Naive thymus-derived CD8-positive, alpha-beta T cell (primary cell): ENCODE measurements around the gene P2RY11. TPM values are rescaled to one million over a fixed set of nuclear protein-coding genes. Genes with fewer than 3 reads are reported as not detected.

Experiments
- ATAC-seq, 2 donors: fragments of 150-1000 bp; cut with Tn5 transposase in 1 of 2; sonication (Bioruptor Pico), chemical (Tn5 transposase) in 1 of 2; 1 replicate in 1 of 2; 2 replicates in 1 of 2; pipeline ENCODE4 v1.10.0; 2021; ENCODE audit warnings: mild to moderate bottlenecking in 2 of 2, moderate library complexity in 2 of 2
- POLR2A ChIA-PET: fragments of 350-600 bp; sonication (Branson Sonifier 250); formaldehyde crosslinking; loops from one replicate; lab custom pipeline; 2021; ENCODE audit warnings: antibody characterized with exemption; lab: Charles Lee
- DNase-seq, 10 donors: peaks; one replicate each; pipeline versions ENCODE4 v3.0.0 to v3.0.0-alpha.2; 2020 to 2022
- H3K27ac Mint-ChIP-seq, 10 donors: one replicate each; pipeline ENCODE4 v1.8.0; 2020 to 2022; ENCODE audit warnings: mild to moderate bottlenecking in 10 of 10, mixed read lengths in 10 of 10, moderate library complexity in 4 of 10, inconsistent platforms in 1 of 10
- H3K27me3 Mint-ChIP-seq, 5 donors: one replicate each; pipeline ENCODE4 v1.8.0; 2021 to 2022; ENCODE audit warnings: mixed read lengths in 5 of 5
- H3K36me3 Mint-ChIP-seq, 3 donors: one replicate each; pipeline ENCODE4 v1.8.0; 2020 to 2022; ENCODE audit warnings: mixed read lengths in 3 of 3, mild to moderate bottlenecking in 2 of 3, inconsistent platforms in 1 of 3
- H3K4me1 Mint-ChIP-seq, 4 donors: one replicate each; pipeline ENCODE4 v1.8.0; 2021 to 2022; ENCODE audit warnings: mixed read lengths in 4 of 4
- H3K4me3 Mint-ChIP-seq, 10 donors: one replicate each; pipeline ENCODE4 v1.8.0; 2020 to 2022; ENCODE audit warnings: mild to moderate bottlenecking in 10 of 10, mixed read lengths in 10 of 10, moderate library complexity in 6 of 10, inconsistent platforms in 1 of 10
- H3K9me3 Mint-ChIP-seq, 9 donors: one replicate each; pipeline ENCODE4 v1.8.0; 2020 to 2022; ENCODE audit warnings: mixed read lengths in 9 of 9, mild to moderate bottlenecking in 3 of 9, inconsistent platforms in 1 of 9, moderate library complexity in 1 of 9
- polyA plus RNA-seq, 3 donors: library from polyadenylated mRNA; unstranded; fragments of 300-500 nt; fragmentation: Illumina TruSeq; gene quantifications; one replicate each; pipeline ENCODE4 v1.2.3, GENCODE V29; 2021
- total RNA-seq, 8 experiments: library from RNA in 2 of 8; stranded (reverse) in 2 of 8; gene quantifications; one replicate each; pipeline ENCODE4 v1.2.3 and lab custom pipeline; 2021 to 2026

P2RY11 gene
- total and polyA plus RNA-seq, 5 experiments from 2014 or later, result 2.2 to 68.0 (median 4.2) TPM

DNA sequence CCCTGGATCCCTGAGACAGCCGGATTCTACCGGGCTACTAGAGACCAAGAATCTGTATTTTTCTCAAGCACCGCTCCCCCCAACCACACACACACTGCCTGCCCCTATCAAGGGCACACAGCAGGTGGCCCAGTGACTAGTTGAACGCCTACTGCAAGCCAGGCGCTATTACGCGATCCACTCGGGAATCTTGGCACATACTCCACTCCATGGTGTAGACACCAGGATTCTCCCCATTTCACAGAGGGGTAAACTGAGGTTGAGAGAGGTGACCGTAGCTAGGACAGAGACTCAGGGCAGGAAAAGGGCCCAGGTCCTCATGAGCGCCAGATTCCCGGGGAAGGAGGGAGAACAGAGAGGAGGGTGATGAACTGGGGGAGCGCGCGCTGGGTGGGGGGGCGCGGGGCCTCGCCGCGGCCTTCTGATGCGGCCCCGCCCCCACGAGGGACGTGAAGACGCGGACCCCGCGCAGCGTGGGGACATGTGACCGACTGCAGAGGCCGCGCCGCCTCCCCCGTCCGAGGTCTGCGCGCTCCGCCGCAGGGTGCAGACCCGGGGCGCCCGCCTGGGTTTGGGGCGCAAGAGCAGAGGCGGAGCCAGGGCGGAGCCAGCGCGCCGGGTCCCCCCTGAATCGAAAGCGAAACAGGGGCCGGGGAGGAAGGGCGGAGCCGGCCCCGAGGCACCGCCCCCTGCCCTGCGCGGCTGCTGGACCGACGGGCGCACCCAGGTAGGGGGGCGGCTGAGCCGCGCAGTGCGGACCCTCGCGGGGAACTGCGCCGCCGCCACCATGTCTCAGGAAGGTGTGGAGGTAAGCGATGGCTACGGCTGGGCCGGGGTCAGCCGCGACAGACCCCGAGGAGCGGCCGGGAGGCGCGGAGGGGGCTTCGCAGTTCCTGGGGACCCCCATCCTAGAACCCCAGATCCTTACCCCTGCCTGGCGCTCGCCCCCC, 25.6 kb upstream of the P2RY11 start, which contains the start of gene SHFL:
TSS of gene SHFL (plus strand) at position 677 of the 950 bp plus-strand sequence. CDS start at position 788, 111 bp downstream.
- Mint-ChIP-seq H3K4me1 (peaks cover 8 to 18% (median 9%) of the 10 kb centered on the region in 4 donors), H3K36me3 (peaks cover 0 to 19% (median 0%) of the 10 kb centered on the region in 3 donors), H3K27me3 (no peaks in the 10 kb centered on the region), H3K27ac (peak within 1 kb of the TSS; percentile 66 to 95 (median 92)), H3K9me3 (no peaks in the 10 kb centered on the region), H3K4me3 (peak within 1 kb of the TSS; percentile 83 to 94 (median 86))
- ATAC-seq (peak; percentile 91 to 94), DNase-seq (peak; percentile 74 to 91 (median 84))
- POLR2A ChIA-PET, result interaction anchor here (0.7 to 1.7 kb wide), 5 partner anchors 10 to 106 kb away, joined by 3 to 7 read pairs (median 5); partner anchors contain the start of genes ANGPTL6 and PPAN

GRCh38 chr19:10086591-10087192, 24.8 kb upstream of the P2RY11 start:
- peak in 3 of 10 donors; percentile 30 to 49 (median 30) for DNase-seq
- Mint-ChIP-seq H3K36me3 (peaks cover 0 to 23% (median 0%) of the 10 kb centered on the region in 3 donors), H3K9me3 (no peaks in the 10 kb centered on the region), H3K4me3 (peak overlapping the region; percentile 70 to 94 (median 84)), H3K27ac (peak overlapping the region in 9 of 10 donors; percentile 52 to 91 (median 74)), H3K27me3 (no peaks in the 10 kb centered on the region), H3K4me1 (peaks cover 10 to 21% (median 12%) of the 10 kb centered on the region in 4 donors)
- peak; percentile 17 to 24 for ATAC-seq
- POLR2A ChIA-PET, result interaction anchor here (1.0 to 1.3 kb wide), 2 partner anchors 11 to 16 kb away, joined by 3 to 7 read pairs; partner anchors contain the start of gene ANGPTL6

GRCh38 chr19:10087296-10088061, 24.0 kb upstream of the P2RY11 start:
- Mint-ChIP-seq H3K4me3 (peak overlapping the region; percentile 70 to 94 (median 84)), H3K27me3 (no peaks in the 10 kb centered on the region), H3K9me3 (no peaks in the 10 kb centered on the region), H3K36me3 (peaks cover 0 to 29% (median 0%) of the 10 kb centered on the region in 3 donors), H3K27ac (peak overlapping the region in 9 of 10 donors; percentile 15 to 93 (median 82)), H3K4me1 (peaks cover 13 to 24% (median 16%) of the 10 kb centered on the region in 4 donors)
- POLR2A ChIA-PET, result interaction anchor here (0.5 to 1.0 kb wide), 3 partner anchors 10 to 38 kb away, joined by 3 to 4 read pairs (median 3); no protein-coding TSS in a partner anchor
- ATAC-seq (no peak), DNase-seq (no peak)

DNA sequence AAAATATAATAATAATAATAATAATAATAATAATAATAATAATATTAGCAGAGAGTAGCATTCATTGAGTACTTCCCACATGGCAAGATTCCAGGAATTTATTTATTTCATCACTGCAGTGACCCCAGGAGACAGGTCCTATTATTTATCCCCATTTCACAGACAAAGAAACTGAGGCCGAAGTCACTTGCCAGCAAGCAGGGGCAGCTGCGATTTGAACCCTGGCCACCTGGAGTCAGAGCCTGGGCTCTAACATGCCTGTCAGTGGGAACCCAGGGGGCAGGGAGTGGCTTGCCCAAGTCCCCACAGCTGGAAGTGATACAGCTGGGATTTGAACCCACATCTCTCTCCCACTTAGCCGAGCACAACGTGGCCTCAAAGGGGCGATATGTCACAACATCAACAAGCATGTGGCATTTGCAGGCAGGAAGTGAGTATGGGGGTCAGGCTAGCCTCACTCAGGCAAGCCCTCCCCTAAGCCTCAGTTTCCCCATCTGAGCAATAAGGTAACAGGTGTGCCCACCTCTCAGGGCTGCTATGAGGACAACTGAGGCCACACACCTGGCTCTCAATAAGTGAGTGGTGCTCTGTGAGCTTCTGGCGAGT, 22.4 kb upstream of the P2RY11 start:
- POLR2A ChIA-PET, result interaction anchor here (0.9 kb wide), 1 partner anchor 55 kb away, joined by 3 read pairs; no protein-coding TSS in a partner anchor
- Mint-ChIP-seq H3K27me3 (no peaks in the 10 kb centered on the region), H3K9me3 (no peaks in the 10 kb centered on the region), H3K36me3 (peaks cover 5 to 39% (median 9%) of the 10 kb centered on the region in 3 donors), H3K27ac (peak overlapping the region in 4 of 10 donors; percentile 34 to 71 (median 58)), H3K4me3 (peak overlapping the region in 1 of 10 donors; percentile 24), H3K4me1 (peaks cover 15 to 26% (median 18%) of the 10 kb centered on the region in 4 donors)
- no peak for DNase-seq
- ATAC-seq, result no peak

DNA sequence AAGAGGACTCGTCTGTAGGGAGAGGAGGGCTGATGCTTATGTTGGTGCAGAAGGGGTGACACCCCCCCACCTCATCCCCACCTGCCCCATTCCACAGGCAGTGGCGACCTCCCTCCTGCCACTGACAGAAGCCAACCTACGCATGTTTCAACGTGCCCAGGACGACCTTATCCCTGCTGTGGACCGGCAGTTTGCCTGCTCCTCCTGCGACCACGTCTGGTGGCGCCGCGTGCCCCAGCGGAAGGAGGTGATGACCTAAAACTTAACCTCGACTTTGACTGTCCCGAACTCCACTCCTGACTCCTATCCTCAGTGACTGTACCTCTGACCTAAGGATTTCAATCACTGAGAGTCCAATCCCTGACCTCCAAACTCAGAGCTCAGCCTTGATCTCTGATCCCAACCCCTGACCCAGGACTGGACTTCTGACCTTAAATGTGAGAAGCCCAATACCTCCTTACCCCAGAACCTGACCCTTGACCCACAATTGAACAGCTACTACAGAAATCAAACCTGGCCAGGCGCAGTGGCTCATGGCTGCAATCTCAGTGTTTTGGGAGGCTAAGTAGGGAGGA, 21.6 kb upstream of the P2RY11 start:
- POLR2A ChIA-PET, result interaction anchor here (0.7 to 2.2 kb wide), 2 partner anchors 16 to 24 kb away, joined by 3 to 7 read pairs; no protein-coding TSS in a partner anchor
- Mint-ChIP-seq H3K27ac (peak overlapping the region in 5 of 10 donors; percentile 24 to 72 (median 67)), H3K4me3 (peak overlapping the region in 1 of 10 donors; percentile 15), H3K4me1 (peaks cover 15 to 26% (median 18%) of the 10 kb centered on the region in 4 donors), H3K36me3 (peaks cover 5 to 39% (median 9%) of the 10 kb centered on the region in 3 donors), H3K27me3 (no peaks in the 10 kb centered on the region), H3K9me3 (no peaks in the 10 kb centered on the region)
- no peak for DNase-seq
- no peak for ATAC-seq

DNA sequence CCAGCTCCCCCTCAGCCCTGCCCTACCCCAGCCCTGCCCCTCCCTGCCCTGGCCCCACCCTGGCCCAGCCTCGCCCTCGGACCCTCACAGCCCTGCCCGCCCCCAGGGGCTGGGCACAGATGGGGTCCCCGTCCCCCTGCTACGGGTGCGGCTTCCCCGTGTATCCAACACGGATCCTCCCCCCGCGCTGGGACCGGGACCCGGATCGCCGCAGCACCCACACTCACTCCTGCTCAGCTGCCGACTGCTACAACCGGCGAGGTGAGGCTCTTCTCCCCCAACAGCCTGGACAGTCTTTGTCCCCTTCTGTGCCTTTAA, 20.2 kb upstream of the P2RY11 start:
- POLR2A ChIA-PET, result interaction anchor here (0.8 to 2.2 kb wide), 2 partner anchors 23 to 52 kb away, joined by 5 to 7 read pairs; no protein-coding TSS in a partner anchor
- Mint-ChIP-seq H3K27me3 (no peaks in the 10 kb centered on the region), H3K9me3 (no peaks in the 10 kb centered on the region), H3K36me3 (peaks cover 5 to 39% (median 9%) of the 10 kb centered on the region in 3 donors), H3K4me3 (no peak overlapping the region), H3K4me1 (peaks cover 16 to 27% (median 21%) of the 10 kb centered on the region in 4 donors), H3K27ac (peak overlapping the region in 1 of 10 donors; percentile 68)
- ATAC-seq (no peak), DNase-seq (no peak)

DNA sequence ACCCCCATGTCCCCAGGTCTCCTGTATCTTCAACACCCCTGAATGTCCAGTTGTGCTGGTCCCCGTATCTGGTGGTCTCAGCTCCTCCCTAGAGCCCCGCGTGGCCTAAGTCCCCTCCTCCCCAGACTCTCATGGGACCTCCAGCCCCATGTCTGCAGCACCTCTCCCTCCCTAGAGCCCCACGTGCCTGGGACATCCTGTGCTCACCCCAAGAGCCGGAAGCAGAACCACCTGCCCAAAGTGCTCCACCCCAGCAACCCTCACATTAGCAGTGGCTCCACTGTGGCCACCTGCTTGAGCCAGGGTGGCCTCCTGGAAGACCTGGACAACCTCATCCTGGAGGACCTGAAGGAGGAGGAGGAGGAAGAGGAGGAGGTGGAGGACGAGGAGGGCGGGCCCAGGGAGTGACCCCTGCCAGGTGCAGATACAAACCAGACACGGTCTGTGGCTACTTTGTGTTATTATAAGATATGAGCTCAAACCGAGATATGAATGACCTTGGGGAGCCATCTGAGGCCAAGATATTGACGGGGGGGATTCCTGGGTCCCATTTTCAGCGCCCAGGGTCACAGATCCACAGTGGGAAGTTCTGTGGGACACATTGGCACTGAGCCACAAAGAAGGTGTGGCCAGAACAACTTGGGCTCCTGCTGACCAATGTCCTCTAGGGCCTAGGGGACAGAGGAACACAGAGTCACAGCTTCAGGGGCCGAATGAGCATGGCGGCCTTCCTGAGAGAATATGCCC, 19.4 kb upstream of the P2RY11 start:
- peaks cover 16 to 29% (median 22%) of the 10 kb centered on the region in 4 donors for H3K4me1 Mint-ChIP-seq
- POLR2A ChIA-PET, result interaction anchor here (0.6 to 2.2 kb wide), 2 partner anchors 16 to 22 kb away, joined by 3 to 7 read pairs; no protein-coding TSS in a partner anchor
- H3K9me3 Mint-ChIP-seq, result no peaks in the 10 kb centered on the region
- DNase-seq, result no peak
- no peak for ATAC-seq
- peaks cover 5 to 39% (median 9%) of the 10 kb centered on the region in 3 donors for H3K36me3 Mint-ChIP-seq
- H3K4me3 Mint-ChIP-seq, result peak overlapping the region in 3 of 10 donors; percentile 7 to 29 (median 8)
- no peaks in the 10 kb centered on the region for H3K27me3 Mint-ChIP-seq
- H3K27ac Mint-ChIP-seq, result peak overlapping the region in 6 of 10 donors; percentile 49 to 83 (median 72)

DNA sequence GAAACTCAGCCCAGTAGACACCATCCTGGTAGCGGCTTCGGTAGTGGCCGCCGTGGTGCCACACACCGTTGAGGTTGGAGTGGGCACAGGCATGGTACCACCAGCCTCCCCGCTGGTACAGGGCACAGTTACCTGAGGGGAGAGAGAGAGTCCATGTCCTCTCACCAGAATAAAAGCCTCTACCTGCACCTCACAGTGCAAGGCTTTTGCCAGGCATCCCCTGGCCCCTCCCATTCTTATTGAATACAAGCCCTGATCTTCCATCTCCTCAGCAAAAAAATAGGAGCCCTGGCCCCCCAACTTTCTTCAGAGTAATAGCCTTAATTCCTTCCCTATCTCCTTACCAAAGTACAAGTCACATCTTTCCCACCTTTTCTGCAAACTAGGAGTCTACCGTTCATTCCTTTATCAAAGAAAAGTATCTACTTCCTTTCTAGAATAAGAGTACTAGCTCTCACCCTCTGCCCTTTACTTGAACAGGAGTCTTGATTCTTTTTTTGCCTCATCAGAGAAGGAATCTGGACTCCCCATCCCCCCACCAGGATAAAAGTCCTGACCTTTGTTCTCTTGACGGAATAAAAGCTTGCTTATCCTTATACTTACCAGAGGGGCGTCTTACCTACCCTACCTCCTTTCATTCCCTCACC, 18.7 kb upstream of the P2RY11 start:
- peak overlapping the region in 4 of 10 donors; percentile 34 to 59 (median 52) for H3K27ac Mint-ChIP-seq
- DNase-seq, result no peak
- peaks cover 12 to 21% (median 17%) of the 10 kb centered on the region in 4 donors for H3K4me1 Mint-ChIP-seq
- H3K27me3 Mint-ChIP-seq, result no peaks in the 10 kb centered on the region
- no peak for ATAC-seq
- POLR2A ChIA-PET, result interaction anchor here (0.6 kb wide), 1 partner anchor 15 kb away, joined by 3 read pairs; no protein-coding TSS in a partner anchor
- no peak overlapping the region for H3K4me3 Mint-ChIP-seq
- H3K9me3 Mint-ChIP-seq, result no peaks in the 10 kb centered on the region
- H3K36me3 Mint-ChIP-seq, result peaks cover 5 to 34% (median 9%) of the 10 kb centered on the region in 3 donors

GRCh38 chr19:10093295-10094186, 18.0 kb upstream of the P2RY11 start:
- Mint-ChIP-seq H3K4me1 (peaks cover 14 to 26% (median 18%) of the 10 kb centered on the region in 4 donors), H3K27ac (peak overlapping the region in 6 of 10 donors; percentile 34 to 80 (median 50)), H3K36me3 (peaks cover 5 to 32% (median 9%) of the 10 kb centered on the region in 3 donors), H3K27me3 (no peaks in the 10 kb centered on the region), H3K4me3 (no peak overlapping the region), H3K9me3 (no peaks in the 10 kb centered on the region)
- DNase-seq, result no peak
- no peak for ATAC-seq
- POLR2A ChIA-PET, result interaction anchor here (0.6 kb wide), 1 partner anchor 154 kb away, joined by 5 read pairs; no protein-coding TSS in a partner anchor
